Measurements from ENCODE around the gene CSNK1G1.

Gene CSNK1G1

GRCh38 chr15:64310036-64310435, 45.9 kb downstream of the CSNK1G1 start:
- H3K4me1 ChIP-seq (ENCODE audit: control insufficient read depth, insufficient read depth, low read length, poor library complexity, severe bottlenecking), result no peaks in the 10 kb centered on the region
- no peak for DNase-seq
- H3K27me3 ChIP-seq (replicated peaks; ENCODE audit: control insufficient read depth, insufficient read depth, low read length, poor library complexity, severe bottlenecking), result no peaks in the 10 kb centered on the region
- H3K27ac ChIP-seq (ENCODE audit: insufficient read depth, low read length, poor library complexity, severe bottlenecking), result no peak overlapping the region
- no peak overlapping the region for H3K4me3 ChIP-seq (ENCODE audit: insufficient read depth, low read depth, low read length, poor library complexity, severe bottlenecking)
- H3K36me3 ChIP-seq (ENCODE audit: control insufficient read depth, insufficient read depth, low read length), result no peaks in the 10 kb centered on the region
- H3K9me3 ChIP-seq (ENCODE audit: control insufficient read depth, low read length), result no peaks in the 10 kb centered on the region

- no peaks in the 10 kb centered on the region for H3K4me1 ChIP-seq (ENCODE audit: control insufficient read depth, insufficient read depth, low read length, poor library complexity, severe bottlenecking)
- no peak overlapping the region for H3K4me3 ChIP-seq (ENCODE audit: insufficient read depth, low read depth, low read length, poor library complexity, severe bottlenecking)
- H3K27me3 ChIP-seq (replicated peaks; ENCODE audit: control insufficient read depth, insufficient read depth, low read length, poor library complexity, severe bottlenecking), result no peaks in the 10 kb centered on the region
- H3K36me3 ChIP-seq (ENCODE audit: control insufficient read depth, insufficient read depth, low read length), result no peaks in the 10 kb centered on the region
- H3K9me3 ChIP-seq (ENCODE audit: control insufficient read depth, low read length), result no peaks in the 10 kb centered on the region
- H3K27ac ChIP-seq (ENCODE audit: insufficient read depth, low read length, poor library complexity, severe bottlenecking), result no peak overlapping the region
- no peak for DNase-seq
Observed at GRCh38 chr15:64305261-64305660, 50.7 kb downstream of the CSNK1G1 start.

GRCh38 chr15:64289550-64289949, 66.4 kb downstream of the CSNK1G1 start:
- no peaks in the 10 kb centered on the region for H3K27me3 ChIP-seq (replicated peaks; ENCODE audit: control insufficient read depth, insufficient read depth, low read length, poor library complexity, severe bottlenecking)
- H3K36me3 ChIP-seq (ENCODE audit: control insufficient read depth, insufficient read depth, low read length), result no peaks in the 10 kb centered on the region
- no peaks in the 10 kb centered on the region for H3K9me3 ChIP-seq (ENCODE audit: control insufficient read depth, low read length)
- no peak overlapping the region for H3K4me3 ChIP-seq (ENCODE audit: insufficient read depth, low read depth, low read length, poor library complexity, severe bottlenecking)
- no peaks in the 10 kb centered on the region for H3K4me1 ChIP-seq (ENCODE audit: control insufficient read depth, insufficient read depth, low read length, poor library complexity, severe bottlenecking)
- no peak for DNase-seq
- no peak overlapping the region for H3K27ac ChIP-seq (ENCODE audit: insufficient read depth, low read length, poor library complexity, severe bottlenecking)

- Histone ChIP-seq H3K4me3 (ENCODE audit: insufficient read depth, low read depth, low read length, poor library complexity, severe bottlenecking) (no peak overlapping the region), H3K4me1 (ENCODE audit: control insufficient read depth, insufficient read depth, low read length, poor library complexity, severe bottlenecking) (no peaks in the 10 kb centered on the region)
- DNase-seq, result no peak
Observed at GRCh38 chr15:64288999-64289398, 67.0 kb downstream of the CSNK1G1 start.

GRCh38 chr15:64288577-64288976, 67.4 kb downstream of the CSNK1G1 start:
- no peaks in the 10 kb centered on the region for H3K36me3 ChIP-seq (ENCODE audit: control insufficient read depth, insufficient read depth, low read length)
- DNase-seq, result no peak
- H3K27me3 ChIP-seq (replicated peaks; ENCODE audit: control insufficient read depth, insufficient read depth, low read length, poor library complexity, severe bottlenecking), result no peaks in the 10 kb centered on the region
- no peaks in the 10 kb centered on the region for H3K4me1 ChIP-seq (ENCODE audit: control insufficient read depth, insufficient read depth, low read length, poor library complexity, severe bottlenecking)
- no peaks in the 10 kb centered on the region for H3K9me3 ChIP-seq (ENCODE audit: control insufficient read depth, low read length)
- no peak overlapping the region for H3K4me3 ChIP-seq (ENCODE audit: insufficient read depth, low read depth, low read length, poor library complexity, severe bottlenecking)
- no peak overlapping the region for H3K27ac ChIP-seq (ENCODE audit: insufficient read depth, low read length, poor library complexity, severe bottlenecking)

More at GRCh38 chr15:64288999-64289398, 67.0 kb downstream of the CSNK1G1 start:
- H3K9me3 ChIP-seq (ENCODE audit: control insufficient read depth, low read length), result no peaks in the 10 kb centered on the region
- no peaks in the 10 kb centered on the region for H3K36me3 ChIP-seq (ENCODE audit: control insufficient read depth, insufficient read depth, low read length)
- H3K27ac ChIP-seq (ENCODE audit: insufficient read depth, low read length, poor library complexity, severe bottlenecking), result no peak overlapping the region
- no peaks in the 10 kb centered on the region for H3K27me3 ChIP-seq (replicated peaks; ENCODE audit: control insufficient read depth, insufficient read depth, low read length, poor library complexity, severe bottlenecking)

GRCh38 chr15:64287953-64288352, 68.0 kb downstream of the CSNK1G1 start:
- no peak for DNase-seq
- H3K4me3 ChIP-seq (ENCODE audit: insufficient read depth, low read depth, low read length, poor library complexity, severe bottlenecking), result no peak overlapping the region
- H3K27ac ChIP-seq (ENCODE audit: insufficient read depth, low read length, poor library complexity, severe bottlenecking), result no peak overlapping the region
- no peaks in the 10 kb centered on the region for H3K27me3 ChIP-seq (replicated peaks; ENCODE audit: control insufficient read depth, insufficient read depth, low read length, poor library complexity, severe bottlenecking)
- H3K36me3 ChIP-seq (ENCODE audit: control insufficient read depth, insufficient read depth, low read length), result no peaks in the 10 kb centered on the region
- H3K4me1 ChIP-seq (ENCODE audit: control insufficient read depth, insufficient read depth, low read length, poor library complexity, severe bottlenecking), result no peaks in the 10 kb centered on the region
- H3K9me3 ChIP-seq (ENCODE audit: control insufficient read depth, low read length), result no peaks in the 10 kb centered on the region

- Histone ChIP-seq H3K36me3 (ENCODE audit: control insufficient read depth, insufficient read depth, low read length) (no peaks in the 10 kb centered on the region), H3K27me3 (replicated peaks; ENCODE audit: control insufficient read depth, insufficient read depth, low read length, poor library complexity, severe bottlenecking) (no peaks in the 10 kb centered on the region), H3K4me1 (ENCODE audit: control insufficient read depth, insufficient read depth, low read length, poor library complexity, severe bottlenecking) (no peaks in the 10 kb centered on the region), H3K4me3 (ENCODE audit: insufficient read depth, low read depth, low read length, poor library complexity, severe bottlenecking) (no peak overlapping the region), H3K27ac (ENCODE audit: insufficient read depth, low read length, poor library complexity, severe bottlenecking) (no peak overlapping the region), H3K9me3 (ENCODE audit: control insufficient read depth, low read length) (no peaks in the 10 kb centered on the region)
- no peak for DNase-seq
Observed at GRCh38 chr15:64286473-64286872, 69.5 kb downstream of the CSNK1G1 start.

GRCh38 chr15:64285871-64286270, 70.1 kb downstream of the CSNK1G1 start:
- no peaks in the 10 kb centered on the region for H3K4me1 ChIP-seq (ENCODE audit: control insufficient read depth, insufficient read depth, low read length, poor library complexity, severe bottlenecking)
- H3K36me3 ChIP-seq (ENCODE audit: control insufficient read depth, insufficient read depth, low read length), result no peaks in the 10 kb centered on the region
- no peak overlapping the region for H3K27ac ChIP-seq (ENCODE audit: insufficient read depth, low read length, poor library complexity, severe bottlenecking)
- H3K9me3 ChIP-seq (ENCODE audit: control insufficient read depth, low read length), result no peaks in the 10 kb centered on the region
- no peak overlapping the region for H3K4me3 ChIP-seq (ENCODE audit: insufficient read depth, low read depth, low read length, poor library complexity, severe bottlenecking)
- no peaks in the 10 kb centered on the region for H3K27me3 ChIP-seq (replicated peaks; ENCODE audit: control insufficient read depth, insufficient read depth, low read length, poor library complexity, severe bottlenecking)
- no peak for DNase-seq

- Histone ChIP-seq H3K27me3 (replicated peaks; ENCODE audit: control insufficient read depth, insufficient read depth, low read length, poor library complexity, severe bottlenecking) (no peaks in the 10 kb centered on the region), H3K27ac (ENCODE audit: insufficient read depth, low read length, poor library complexity, severe bottlenecking) (no peak overlapping the region), H3K4me1 (ENCODE audit: control insufficient read depth, insufficient read depth, low read length, poor library complexity, severe bottlenecking) (no peaks in the 10 kb centered on the region), H3K9me3 (ENCODE audit: control insufficient read depth, low read length) (no peaks in the 10 kb centered on the region), H3K36me3 (ENCODE audit: control insufficient read depth, insufficient read depth, low read length) (no peaks in the 10 kb centered on the region), H3K4me3 (ENCODE audit: insufficient read depth, low read depth, low read length, poor library complexity, severe bottlenecking) (no peak overlapping the region)
- DNase-seq, result no peak
Observed at GRCh38 chr15:64285150-64285549, 70.8 kb downstream of the CSNK1G1 start.

- H3K4me3 ChIP-seq (ENCODE audit: insufficient read depth, low read depth, low read length, poor library complexity, severe bottlenecking), result no peak overlapping the region
- H3K4me1 ChIP-seq (ENCODE audit: control insufficient read depth, insufficient read depth, low read length, poor library complexity, severe bottlenecking), result no peaks in the 10 kb centered on the region
- no peaks in the 10 kb centered on the region for H3K9me3 ChIP-seq (ENCODE audit: control insufficient read depth, low read length)
- no peak for DNase-seq
- H3K36me3 ChIP-seq (ENCODE audit: control insufficient read depth, insufficient read depth, low read length), result no peaks in the 10 kb centered on the region
- H3K27me3 ChIP-seq (replicated peaks; ENCODE audit: control insufficient read depth, insufficient read depth, low read length, poor library complexity, severe bottlenecking), result no peaks in the 10 kb centered on the region
- H3K27ac ChIP-seq (ENCODE audit: insufficient read depth, low read length, poor library complexity, severe bottlenecking), result no peak overlapping the region
Observed at GRCh38 chr15:64284042-64284441, 71.9 kb downstream of the CSNK1G1 start.

- no peak overlapping the region for H3K27ac ChIP-seq (ENCODE audit: insufficient read depth, low read length, poor library complexity, severe bottlenecking)
- H3K4me3 ChIP-seq (ENCODE audit: insufficient read depth, low read depth, low read length, poor library complexity, severe bottlenecking), result no peak overlapping the region
Observed at GRCh38 chr15:64282701-64283100, 73.3 kb downstream of the CSNK1G1 start.

More at GRCh38 chr15:64282701-64283100, 73.3 kb downstream of the CSNK1G1 start:
- DNase-seq, result no peak
- no peaks in the 10 kb centered on the region for H3K4me1 ChIP-seq (ENCODE audit: control insufficient read depth, insufficient read depth, low read length, poor library complexity, severe bottlenecking)
- no peaks in the 10 kb centered on the region for H3K27me3 ChIP-seq (replicated peaks; ENCODE audit: control insufficient read depth, insufficient read depth, low read length, poor library complexity, severe bottlenecking)
- H3K36me3 ChIP-seq (ENCODE audit: control insufficient read depth, insufficient read depth, low read length), result no peaks in the 10 kb centered on the region
- H3K9me3 ChIP-seq (ENCODE audit: control insufficient read depth, low read length), result no peaks in the 10 kb centered on the region
